ENCODE data around the gene TBX21.

The TBX21 gene

GRCh38 chr17:47776330-47777197 lies 43.5 kb downstream of the TBX21 start:
- DNase-seq, result peak; percentile 79

- no peak for DNase-seq
Measured at GRCh38 chr17:47778184-47778635, 45.2 kb downstream of the TBX21 start.

- DNase-seq, result no peak
Measured at GRCh38 chr17:47781397-47781796, 48.4 kb downstream of the TBX21 start.

- no peak for DNase-seq
Measured at GRCh38 chr17:47785538-47786123, 52.6 kb downstream of the TBX21 start.

- peak; percentile 80 for DNase-seq
Measured at GRCh38 chr17:47789611-47790561, 56.9 kb downstream of the TBX21 start.

- no peak for DNase-seq
Measured at GRCh38 chr17:47791025-47791424, 58.0 kb downstream of the TBX21 start.

- DNase-seq, result no peak
Measured at GRCh38 chr17:47792457-47792856, 59.4 kb downstream of the TBX21 start.

GRCh38 chr17:47792979-47793378 lies 59.9 kb downstream of the TBX21 start:
- no peak for DNase-seq

Measured in NCI-H82 (cell line).